HG02763 (cell line): ENCODE data around the gene ACACA.

Experiments used
- ATAC-seq: cut with Tn5 transposase; IDR thresholded peaks from one replicate; pipeline ENCODE4 v1.9.1; 2021; ENCODE audit warnings: mild to moderate bottlenecking, moderate library complexity; ENCODE audit not compliant: unreplicated experiment

The ACACA gene

GRCh38 chr17:37107406-37108083, 299.1 kb downstream of the ACACA start:
- no peak for ATAC-seq

- no peak for ATAC-seq
Measured at GRCh38 chr17:37106049-37106448, 300.6 kb downstream of the ACACA start.

- no peak for ATAC-seq
Measured at GRCh38 chr17:37103231-37103630, 303.4 kb downstream of the ACACA start.

- no peak for ATAC-seq
Measured at GRCh38 chr17:37101306-37101705, 305.3 kb downstream of the ACACA start.

GRCh38 chr17:37100231-37100630, 306.4 kb downstream of the ACACA start:
- no peak for ATAC-seq

- no peak for ATAC-seq
Measured at GRCh38 chr17:37098910-37099664, 307.5 kb downstream of the ACACA start.

- ATAC-seq, result no peak
Measured at GRCh38 chr17:37098152-37098551, 308.5 kb downstream of the ACACA start.

GRCh38 chr17:37097154-37097553, 309.5 kb downstream of the ACACA start:
- ATAC-seq, result no peak

GRCh38 chr17:37096071-37096470, 310.6 kb downstream of the ACACA start:
- no peak for ATAC-seq

- no peak for ATAC-seq
Measured at GRCh38 chr17:37094391-37094790, 312.2 kb downstream of the ACACA start.

- no peak for ATAC-seq
Measured at GRCh38 chr17:37092701-37093100, 313.9 kb downstream of the ACACA start.

- ATAC-seq, result no peak
Measured at GRCh38 chr17:37092071-37092470, 314.6 kb downstream of the ACACA start.

- no peak for ATAC-seq
Measured at GRCh38 chr17:37090941-37091340, 315.7 kb downstream of the ACACA start.

- no peak for ATAC-seq
Measured at GRCh38 chr17:37089956-37090355, 316.7 kb downstream of the ACACA start.

GRCh38 chr17:37088913-37089312, 317.7 kb downstream of the ACACA start:
- no peak for ATAC-seq

- no peak for ATAC-seq
Measured at GRCh38 chr17:37088459-37088858, 318.2 kb downstream of the ACACA start.

- ATAC-seq, result no peak
Measured at GRCh38 chr17:37087683-37088082, 319.0 kb downstream of the ACACA start.

GRCh38 chr17:37086948-37087347, 319.7 kb downstream of the ACACA start:
- no peak for ATAC-seq

- no peak for ATAC-seq
Measured at GRCh38 chr17:37086334-37086733, 320.3 kb downstream of the ACACA start.

- no peak for ATAC-seq
Measured at GRCh38 chr17:37084372-37084771, 322.3 kb downstream of the ACACA start.

GRCh38 chr17:37083456-37083855, 323.2 kb downstream of the ACACA start:
- no peak for ATAC-seq

- ATAC-seq, result no peak
Measured at GRCh38 chr17:37082985-37083384, 323.7 kb downstream of the ACACA start.
